HEK293T (cell line): ENCODE results near the gene VTCN1.

Experiments used
- BHLHE40 ChIP-seq: fragments of 450-650 bp; IDR thresholded peaks from 2 replicates; pipeline ENCODE4 v1.6.1; 2016; ENCODE audit warnings: mild to moderate bottlenecking, moderate library complexity, borderline replicate concordance
- ELF4 ChIP-seq: fragments of 450-650 bp; IDR thresholded peaks from 2 replicates; pipeline ENCODE4 v1.6.1; 2017; ENCODE audit warnings: antibody characterized with exemption
- FOXM1 ChIP-seq: fragments of 450-650 bp; IDR thresholded peaks from 2 replicates; pipeline ENCODE4 v1.6.1; 2017; ENCODE audit warnings: mild to moderate bottlenecking, borderline replicate concordance
- LEF1 ChIP-seq: fragments of 450-650 bp; IDR thresholded peaks from 2 replicates; pipeline ENCODE4 v1.6.1; 2017; ENCODE audit warnings: mild to moderate bottlenecking, borderline replicate concordance
- SP1 ChIP-seq: fragments of 450-650 bp; IDR thresholded peaks from 2 replicates; pipeline ENCODE4 v1.6.1; 2017
- SUZ12 ChIP-seq: fragments of 450-650 bp; IDR thresholded peaks from 2 replicates; pipeline ENCODE4 v1.6.1; 2016; ENCODE audit warnings: mild to moderate bottlenecking
- TARDBP ChIP-seq: fragments of 450-650 bp; IDR thresholded peaks from 2 replicates; pipeline ENCODE4 v1.6.1; 2016
- TF ChIP-seq, protein P1 (sequence below): fragments of 450-650 bp; IDR thresholded peaks from 2 replicates; pipeline ENCODE4 v1.6.1; 2016

DNA sequence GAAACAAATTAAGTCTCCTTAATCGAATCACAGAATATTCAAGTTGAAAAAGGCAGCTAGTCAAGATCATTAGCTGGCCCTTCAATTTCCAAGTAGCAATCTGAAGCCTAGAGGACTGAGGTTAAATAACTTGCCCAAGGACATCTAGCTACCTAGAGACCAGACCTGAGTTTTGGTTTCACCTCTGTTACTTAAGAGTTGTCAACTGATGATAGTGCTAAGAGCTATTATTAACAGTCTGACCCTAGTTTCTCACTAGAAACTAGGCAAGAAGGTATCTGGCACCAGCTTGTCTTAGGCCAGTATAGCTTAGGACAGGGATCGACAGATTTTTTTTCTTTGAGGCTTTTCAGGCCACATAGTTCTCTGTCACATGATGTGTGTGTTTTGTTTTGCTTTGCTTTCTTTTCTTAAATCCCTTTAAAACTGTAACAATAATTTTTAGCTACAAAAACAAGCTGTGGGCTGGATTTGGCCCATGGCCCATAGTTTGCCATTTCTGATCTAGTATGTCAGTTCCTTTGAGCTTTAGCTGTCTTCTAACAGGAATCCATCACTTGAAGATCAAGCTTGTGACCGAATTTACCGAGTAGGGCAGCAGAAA is 112.3 kb downstream of the VTCN1 start:
- TF ChIP-seq BHLHE40 (no peak), ELF4 (no peak), SP1 (no peak), SUZ12 (no peak), FOXM1 (no peak), LEF1 (no peak), TARDBP (no peak)
- TF ChIP-seq, protein P1, sequence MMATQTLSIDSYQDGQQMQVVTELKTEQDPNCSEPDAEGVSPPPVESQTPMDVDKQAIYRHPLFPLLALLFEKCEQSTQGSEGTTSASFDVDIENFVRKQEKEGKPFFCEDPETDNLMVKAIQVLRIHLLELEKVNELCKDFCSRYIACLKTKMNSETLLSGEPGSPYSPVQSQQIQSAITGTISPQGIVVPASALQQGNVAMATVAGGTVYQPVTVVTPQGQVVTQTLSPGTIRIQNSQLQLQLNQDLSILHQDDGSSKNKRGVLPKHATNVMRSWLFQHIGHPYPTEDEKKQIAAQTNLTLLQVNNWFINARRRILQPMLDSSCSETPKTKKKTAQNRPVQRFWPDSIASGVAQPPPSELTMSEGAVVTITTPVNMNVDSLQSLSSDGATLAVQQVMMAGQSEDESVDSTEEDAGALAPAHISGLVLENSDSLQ: no peak
